ENCODE results near the gene CCDC92B.

GRCh38 chr17:2750721-2751120, 1.3 kb upstream of the CCDC92B start:
- no peak for TF ChIP-seq E2F4 (CRISPR knock-in tag; IDR thresholded peaks at IDR 0.05; ENCODE audit: borderline replicate concordance, low read depth)
- no peak for TF ChIP-seq CTCF (IDR thresholded peaks at IDR 0.05)

Data from WTC11 (cell line).